HG03060 (cell line): ENCODE data around the gene THAP9.
"Not testable (repeated sequence)": the region's sequence is repeated elsewhere in the genome, so short reads cannot be mapped to it uniquely, and the experiment has no call there.

Experiments used
- ATAC-seq: cut with Tn5 transposase; IDR thresholded peaks from one replicate; pipeline ENCODE4 v1.9.1; 2021; ENCODE audit warnings: low read depth, moderate number of reproducible peaks; ENCODE audit not compliant: unreplicated experiment

The THAP9 gene

GRCh38 chr4:82900411-82901182, at the start of gene THAP9:
TSS of gene THAP9 (plus strand) at chr4:82900735. CDS start at chr4:82900803, 68 bp downstream.
- ATAC-seq, result peak; percentile 70

- ATAC-seq, result no peak
Observed at GRCh38 chr4:82851318-82851717, 49.2 kb upstream of the THAP9 start.

GRCh38 chr4:82851885-82852750, 48.4 kb upstream of the THAP9 start:
- ATAC-seq, result no peak

GRCh38 chr4:82852751-82853285, 47.7 kb upstream of the THAP9 start:
- ATAC-seq, result no peak

- ATAC-seq, result not testable (repeated sequence)
Observed at GRCh38 chr4:82860487-82860886, 40.0 kb upstream of the THAP9 start.

- ATAC-seq, result no peak
Observed at GRCh38 chr4:82861529-82861928, 39.0 kb upstream of the THAP9 start.

GRCh38 chr4:82864336-82864979, 36.1 kb upstream of the THAP9 start:
- ATAC-seq, result no peak

- no peak for ATAC-seq
Observed at GRCh38 chr4:82865592-82865991, 34.9 kb upstream of the THAP9 start.

- not testable (repeated sequence) for ATAC-seq
Observed at GRCh38 chr4:82866033-82866432, 34.5 kb upstream of the THAP9 start.

GRCh38 chr4:82866706-82867385, 33.7 kb upstream of the THAP9 start:
- ATAC-seq, result no peak

- ATAC-seq, result no peak
Observed at GRCh38 chr4:82868572-82868971, 32.0 kb upstream of the THAP9 start.

GRCh38 chr4:82885410-82885809, 15.1 kb upstream of the THAP9 start:
- no peak for ATAC-seq

- ATAC-seq, result no peak
Observed at GRCh38 chr4:82886147-82886942, 14.2 kb upstream of the THAP9 start.

GRCh38 chr4:82889287-82889686, 11.2 kb upstream of the THAP9 start:
- no peak for ATAC-seq

GRCh38 chr4:82890528-82890900, 10.0 kb upstream of the THAP9 start:
- ATAC-seq, result no peak

GRCh38 chr4:82890901-82891706, 9.4 kb upstream of the THAP9 start, which contains the start of gene SEC31A:
TSS of gene SEC31A (minus strand) at chr4:82891153. CDS start at chr4:82881936, 9,217 bp downstream.
- ATAC-seq, result peak; percentile 79

GRCh38 chr4:82891707-82892466, 8.6 kb upstream of the THAP9 start:
- ATAC-seq, result no peak

- ATAC-seq, result no peak
Observed at GRCh38 chr4:82892467-82892802, 8.1 kb upstream of the THAP9 start.
